ENCODE results near the gene ERCC1. TPM values are rescaled to one million over a fixed set of nuclear protein-coding genes. Genes with fewer than 3 reads are reported as not detected.

Gene ERCC1
- total RNA-seq, 6 donors from 2014 or later: 53.7 to 102 (median 76.2) TPM

DNA sequence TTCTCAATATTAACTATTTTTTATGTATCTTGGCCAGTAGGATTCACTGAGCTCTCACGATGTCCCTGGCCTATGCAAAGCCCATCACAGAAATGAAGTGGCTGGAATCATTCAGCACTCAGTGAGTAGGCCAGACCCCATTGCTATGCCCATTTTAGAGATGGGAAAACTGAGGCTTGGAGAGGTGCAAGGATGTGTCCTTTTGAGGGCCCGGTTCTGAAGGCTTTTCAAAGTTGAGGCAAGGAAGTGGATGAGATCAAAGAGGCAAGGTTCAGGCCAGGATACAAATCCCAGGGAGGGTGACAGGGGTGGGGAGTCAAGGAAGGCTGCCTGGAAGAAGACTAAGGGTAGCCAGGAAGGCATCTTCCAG, 18.7 kb upstream of the ERCC1 start:
- no peak for ATAC-seq (ENCODE audit: low FRiP score in 2 of 2)
- no peak overlapping the region for H3K4me3 ChIP-seq
- TF ChIP-seq POLR2AphosphoS5 (IDR thresholded peaks at IDR 0.05) (no peak), EP300 (IDR thresholded peaks at IDR 0.05) (no peak), POLR2A (IDR thresholded peaks at IDR 0.05) (no peak)
- TF ChIP-seq, protein P1, sequence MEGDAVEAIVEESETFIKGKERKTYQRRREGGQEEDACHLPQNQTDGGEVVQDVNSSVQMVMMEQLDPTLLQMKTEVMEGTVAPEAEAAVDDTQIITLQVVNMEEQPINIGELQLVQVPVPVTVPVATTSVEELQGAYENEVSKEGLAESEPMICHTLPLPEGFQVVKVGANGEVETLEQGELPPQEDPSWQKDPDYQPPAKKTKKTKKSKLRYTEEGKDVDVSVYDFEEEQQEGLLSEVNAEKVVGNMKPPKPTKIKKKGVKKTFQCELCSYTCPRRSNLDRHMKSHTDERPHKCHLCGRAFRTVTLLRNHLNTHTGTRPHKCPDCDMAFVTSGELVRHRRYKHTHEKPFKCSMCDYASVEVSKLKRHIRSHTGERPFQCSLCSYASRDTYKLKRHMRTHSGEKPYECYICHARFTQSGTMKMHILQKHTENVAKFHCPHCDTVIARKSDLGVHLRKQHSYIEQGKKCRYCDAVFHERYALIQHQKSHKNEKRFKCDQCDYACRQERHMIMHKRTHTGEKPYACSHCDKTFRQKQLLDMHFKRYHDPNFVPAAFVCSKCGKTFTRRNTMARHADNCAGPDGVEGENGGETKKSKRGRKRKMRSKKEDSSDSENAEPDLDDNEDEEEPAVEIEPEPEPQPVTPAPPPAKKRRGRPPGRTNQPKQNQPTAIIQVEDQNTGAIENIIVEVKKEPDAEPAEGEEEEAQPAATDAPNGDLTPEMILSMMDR (IDR thresholded peaks at IDR 0.05): no peak
- no peak for DNase-seq
- peaks cover 25 to 48% (median 37%) of the 10 kb centered on the region in 4 donors for H3K4me1 ChIP-seq
- H3K27me3 ChIP-seq: no peaks in the 10 kb centered on the region
- 79 to 83% methylated on average over 2 of the region's 2 CpGs for WGBS, 2 donors
- H3K9me3 ChIP-seq: no peaks in the 10 kb centered on the region
- H3K27ac ChIP-seq: peak overlapping the region; percentile 93 to 98 (median 96)
- H3K36me3 ChIP-seq: no peaks in the 10 kb centered on the region

DNA sequence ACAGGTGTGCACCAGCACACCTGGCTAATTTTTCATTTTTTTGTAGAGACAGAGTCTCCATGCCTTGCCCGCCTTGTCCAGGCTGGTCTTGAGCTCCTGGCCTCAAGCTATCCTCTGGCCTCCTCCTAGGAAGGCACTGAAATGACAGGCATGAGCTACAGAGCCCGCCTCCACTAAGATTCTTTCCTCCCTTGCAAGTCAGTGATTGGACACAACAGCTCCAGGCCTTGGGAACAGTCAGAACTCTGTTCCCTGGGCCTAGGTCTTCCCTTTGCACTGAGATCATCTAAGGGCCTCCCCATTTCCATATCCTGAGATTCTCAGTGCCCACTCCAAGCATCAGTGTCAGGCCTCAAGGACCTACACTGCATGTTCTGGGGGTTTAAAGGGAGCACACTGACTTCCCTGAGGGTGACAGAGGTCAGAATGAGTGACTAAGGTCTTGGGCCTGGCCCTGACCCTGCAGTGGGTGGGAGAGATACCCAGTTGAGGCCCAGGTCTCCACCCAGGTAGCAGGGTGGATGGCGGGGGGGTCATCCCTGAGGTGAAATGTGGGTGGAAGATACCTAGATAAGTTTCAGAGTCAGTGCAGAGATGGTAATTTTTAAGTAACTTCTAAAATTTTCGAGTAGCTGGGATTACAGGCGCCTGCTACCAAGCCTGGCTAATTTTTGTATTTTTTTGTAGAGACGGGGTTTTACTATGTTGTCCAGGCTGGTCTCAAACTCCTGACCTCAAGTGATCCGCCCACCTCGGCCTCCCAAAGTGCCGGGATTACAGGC, 17.3 kb upstream of the ERCC1 start:
- no peaks in the 10 kb centered on the region for H3K36me3 ChIP-seq
- no peaks in the 10 kb centered on the region for H3K27me3 ChIP-seq
- no peak overlapping the region for H3K4me3 ChIP-seq
- DNase-seq (no peak), ATAC-seq (ENCODE audit: low FRiP score in 2 of 2) (no peak)
- peaks cover 25 to 48% (median 33%) of the 10 kb centered on the region in 4 donors for H3K4me1 ChIP-seq
- peak overlapping the region; percentile 12 to 98 (median 92) for H3K27ac ChIP-seq
- TF ChIP-seq, protein P1 (IDR thresholded peaks at IDR 0.05): no peak
- TF ChIP-seq POLR2A (IDR thresholded peaks at IDR 0.05) (no peak), POLR2AphosphoS5 (IDR thresholded peaks at IDR 0.05) (no peak), EP300 (IDR thresholded peaks at IDR 0.05) (no peak)
- WGBS, 2 donors: 92 to 94% methylated on average over 9 of the region's 9 CpGs
- no peaks in the 10 kb centered on the region for H3K9me3 ChIP-seq

- Histone ChIP-seq H3K27me3 (no peaks in the 10 kb centered on the region), H3K4me3 (peak overlapping the region in 3 of 4 donors; percentile 59 to 83 (median 73)), H3K27ac (peak overlapping the region; percentile 85 to 98 (median 92)), H3K4me1 (peaks cover 25 to 47% (median 30%) of the 10 kb centered on the region in 4 donors), H3K9me3 (no peaks in the 10 kb centered on the region), H3K36me3 (no peaks in the 10 kb centered on the region)
- no peak for TF ChIP-seq EP300 (IDR thresholded peaks at IDR 0.05)
- TF ChIP-seq POLR2AphosphoS5 (IDR thresholded peaks at IDR 0.05): no peak
- TF ChIP-seq POLR2A (IDR thresholded peaks at IDR 0.05): no peak
- TF ChIP-seq, protein P1 (IDR thresholded peaks at IDR 0.05): no peak
- WGBS, 2 donors: 59 to 67% methylated on average over 8 to 9 of the region's 9 CpGs
- DNase-seq (no peak), ATAC-seq (ENCODE audit: low FRiP score in 2 of 2) (no peak)
These were observed 16.5 kb upstream of the ERCC1 start for GRCh38 chr19:45440259-45440638.

DNA sequence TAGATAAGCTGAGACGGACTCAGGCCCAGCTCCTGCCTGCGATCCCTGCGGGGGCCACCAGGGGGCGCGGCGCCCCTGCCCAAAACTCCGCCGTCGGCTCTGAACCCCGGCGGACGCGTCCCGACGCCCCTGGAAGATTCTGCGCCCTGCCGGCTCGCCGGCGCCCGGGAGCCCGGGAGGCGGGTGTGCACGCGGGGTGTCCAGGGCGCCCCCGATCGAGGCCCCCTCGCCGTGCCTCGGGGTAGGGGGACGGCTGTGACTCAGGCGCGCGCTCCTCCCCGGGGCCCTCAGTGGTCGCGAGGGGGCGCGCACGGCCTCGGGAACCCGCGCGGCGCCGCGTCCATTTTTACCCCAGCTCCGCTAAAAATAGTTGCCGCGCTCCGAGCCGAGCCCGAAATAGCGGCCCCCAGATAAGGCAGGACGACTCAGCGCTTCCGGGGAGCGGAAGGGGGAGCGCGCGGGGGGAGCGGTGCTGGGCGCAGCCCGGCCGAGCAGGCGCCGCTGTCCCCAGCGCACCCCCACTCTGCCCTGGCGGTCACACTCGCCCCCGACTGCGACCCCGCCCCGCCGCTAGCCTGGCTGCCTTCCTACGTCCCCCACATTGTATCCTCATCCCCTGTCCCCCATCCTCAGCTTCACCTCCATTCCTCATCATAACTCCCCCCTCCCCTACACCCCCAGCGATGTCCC, 16.0 kb upstream of the ERCC1 start:
- no peaks in the 10 kb centered on the region for H3K36me3 ChIP-seq
- TF ChIP-seq POLR2A (IDR thresholded peaks at IDR 0.05) (peak in 2 of 4 donors; percentile 32 to 54), EP300 (IDR thresholded peaks at IDR 0.05) (no peak), POLR2AphosphoS5 (IDR thresholded peaks at IDR 0.05) (peak; percentile 28 to 57)
- TF ChIP-seq, protein P1 (IDR thresholded peaks at IDR 0.05): peak; percentile 98 to 100 (median 99)
- H3K27ac ChIP-seq: peak overlapping the region; percentile 85 to 98 (median 92)
- H3K4me1 ChIP-seq: peaks cover 22 to 42% (median 25%) of the 10 kb centered on the region in 4 donors
- DNase-seq (peak; percentile 83 to 98), ATAC-seq (ENCODE audit: low FRiP score in 2 of 2) (peak; percentile 61 to 81)
- 0 to 1% methylated on average over 11 to 26 of the region's 78 CpGs for WGBS, 2 donors
- no peaks in the 10 kb centered on the region for H3K9me3 ChIP-seq
- peak overlapping the region; percentile 59 to 83 (median 66) for H3K4me3 ChIP-seq
- H3K27me3 ChIP-seq: no peaks in the 10 kb centered on the region
